HG02763 (cell line): ENCODE measurements around the gene HOXA13.

Source experiments
- ATAC-seq: cut with Tn5 transposase; IDR thresholded peaks from one replicate; pipeline ENCODE4 v1.9.1; 2021; ENCODE audit warnings: mild to moderate bottlenecking, moderate library complexity; ENCODE audit not compliant: unreplicated experiment

HOXA13 gene

GRCh38 chr7:27172315-27172774 lies 27.5 kb downstream of the HOXA13 start:
- ATAC-seq = no peak

- ATAC-seq = no peak
Measured at GRCh38 chr7:27171637-27172314, 28.1 kb downstream of the HOXA13 start.

DNA sequence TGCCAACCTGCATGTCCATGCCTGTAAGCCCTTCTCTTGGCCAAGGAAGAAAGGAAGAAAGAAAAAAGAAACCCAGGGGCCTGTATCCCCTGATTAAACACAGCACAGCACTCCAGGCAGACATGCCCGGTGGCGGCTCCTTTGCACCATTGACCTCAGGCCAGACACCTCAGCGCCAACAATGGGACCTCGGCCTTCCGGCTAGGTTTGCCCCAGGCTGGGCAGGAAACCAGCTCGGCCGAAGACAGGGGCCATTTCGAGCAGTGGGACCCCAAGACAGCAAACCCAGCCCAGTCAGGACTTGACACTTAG lies 28.6 kb downstream of the HOXA13 start:
- ATAC-seq = no peak

- ATAC-seq = no peak
Measured at GRCh38 chr7:27170426-27171324, 29.2 kb downstream of the HOXA13 start.

DNA sequence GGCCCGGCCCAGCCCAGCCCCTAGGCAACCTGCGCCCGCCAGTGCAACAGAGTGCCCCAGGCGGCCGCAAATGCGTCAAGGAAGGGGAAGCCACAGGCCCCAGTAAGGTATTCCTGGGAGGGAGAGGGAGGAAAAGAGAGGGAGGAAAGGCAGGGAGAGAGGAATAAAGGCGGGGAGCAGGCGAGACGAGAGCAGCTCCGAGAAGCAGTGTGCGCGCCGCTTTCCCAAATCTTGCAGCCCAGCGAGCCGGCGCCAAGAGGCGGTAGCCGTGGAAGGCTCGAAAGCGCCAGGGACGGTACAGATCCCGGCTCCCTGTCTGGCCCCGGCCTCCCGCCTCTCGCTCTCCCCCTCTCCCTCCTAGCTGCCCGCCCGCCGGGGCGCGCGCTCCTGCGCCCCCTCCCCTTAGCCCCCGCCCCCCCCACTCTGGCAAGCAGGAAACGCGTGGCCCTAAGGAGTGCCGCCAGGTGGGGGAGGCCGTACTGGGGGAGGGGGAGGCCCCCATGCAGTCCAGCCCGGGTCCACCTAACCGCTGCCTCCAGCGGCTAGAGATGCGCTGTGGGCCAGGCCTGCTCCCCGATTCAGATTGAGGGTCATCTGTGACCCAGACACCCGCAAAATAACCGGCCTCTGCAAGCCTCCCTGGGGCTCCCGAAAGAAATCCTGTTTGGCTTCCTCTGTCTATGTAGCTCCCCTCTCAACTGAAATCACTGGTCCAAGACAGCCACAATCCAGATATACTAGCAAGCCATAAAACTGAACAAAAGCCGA lies 30.0 kb downstream of the HOXA13 start:
- no peak for ATAC-seq

DNA sequence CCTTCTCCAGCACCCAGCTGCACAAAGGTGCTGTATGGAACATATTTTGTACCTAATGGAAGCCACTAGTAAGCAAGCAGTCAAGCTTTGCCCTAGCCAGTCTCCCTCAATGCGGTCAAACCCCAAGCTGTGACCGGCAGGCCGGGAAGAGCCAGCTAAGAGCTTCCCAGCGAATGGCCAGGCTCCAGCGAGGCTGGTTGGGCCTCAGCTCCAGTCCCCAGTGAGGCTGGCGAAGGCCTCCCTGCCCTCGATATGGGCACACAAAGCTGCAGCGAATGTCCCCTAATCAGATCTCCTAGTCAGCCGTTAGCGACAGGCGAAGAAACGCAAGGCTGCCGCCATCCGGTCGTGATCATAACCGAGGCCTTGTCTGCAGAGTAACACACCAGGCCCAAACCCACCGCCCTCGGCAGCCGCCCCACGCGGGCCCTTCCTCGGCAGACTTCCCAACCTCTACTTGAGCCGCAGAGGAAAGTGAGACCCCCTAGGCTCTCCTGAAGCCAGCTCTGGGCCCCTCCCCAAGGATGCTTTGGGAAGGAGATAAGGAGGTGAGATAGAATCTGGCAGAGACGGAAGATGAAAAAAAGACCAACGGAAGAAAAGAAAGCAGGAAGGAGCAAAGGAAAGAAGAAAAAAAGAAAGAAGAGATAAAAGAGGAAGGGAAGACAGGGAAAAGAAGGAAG lies 31.5 kb downstream of the HOXA13 start:
- ATAC-seq = no peak

DNA sequence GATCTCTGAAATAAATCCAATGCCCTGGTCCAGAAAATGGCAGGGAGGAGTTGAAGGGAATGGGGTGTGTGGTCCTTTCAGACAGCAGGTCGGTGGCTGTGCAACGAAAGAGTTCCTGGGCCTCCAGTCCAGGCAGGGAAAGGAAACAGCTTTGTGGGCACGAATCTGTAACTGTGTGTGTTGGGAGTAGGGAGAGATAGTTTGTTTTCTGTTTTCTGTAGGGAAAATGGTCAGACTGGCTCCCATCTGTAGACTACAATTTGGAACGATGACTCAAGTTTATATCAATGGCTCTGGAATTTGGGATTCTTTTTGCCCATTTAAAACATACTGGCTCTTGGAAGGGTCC lies 32.0 kb downstream of the HOXA13 start:
- no peak for ATAC-seq

GRCh38 chr7:27166531-27167505 lies 33.1 kb downstream of the HOXA13 start:
- no peak for ATAC-seq

GRCh38 chr7:27165996-27166530 lies 33.8 kb downstream of the HOXA13 start:
- no peak for ATAC-seq

DNA sequence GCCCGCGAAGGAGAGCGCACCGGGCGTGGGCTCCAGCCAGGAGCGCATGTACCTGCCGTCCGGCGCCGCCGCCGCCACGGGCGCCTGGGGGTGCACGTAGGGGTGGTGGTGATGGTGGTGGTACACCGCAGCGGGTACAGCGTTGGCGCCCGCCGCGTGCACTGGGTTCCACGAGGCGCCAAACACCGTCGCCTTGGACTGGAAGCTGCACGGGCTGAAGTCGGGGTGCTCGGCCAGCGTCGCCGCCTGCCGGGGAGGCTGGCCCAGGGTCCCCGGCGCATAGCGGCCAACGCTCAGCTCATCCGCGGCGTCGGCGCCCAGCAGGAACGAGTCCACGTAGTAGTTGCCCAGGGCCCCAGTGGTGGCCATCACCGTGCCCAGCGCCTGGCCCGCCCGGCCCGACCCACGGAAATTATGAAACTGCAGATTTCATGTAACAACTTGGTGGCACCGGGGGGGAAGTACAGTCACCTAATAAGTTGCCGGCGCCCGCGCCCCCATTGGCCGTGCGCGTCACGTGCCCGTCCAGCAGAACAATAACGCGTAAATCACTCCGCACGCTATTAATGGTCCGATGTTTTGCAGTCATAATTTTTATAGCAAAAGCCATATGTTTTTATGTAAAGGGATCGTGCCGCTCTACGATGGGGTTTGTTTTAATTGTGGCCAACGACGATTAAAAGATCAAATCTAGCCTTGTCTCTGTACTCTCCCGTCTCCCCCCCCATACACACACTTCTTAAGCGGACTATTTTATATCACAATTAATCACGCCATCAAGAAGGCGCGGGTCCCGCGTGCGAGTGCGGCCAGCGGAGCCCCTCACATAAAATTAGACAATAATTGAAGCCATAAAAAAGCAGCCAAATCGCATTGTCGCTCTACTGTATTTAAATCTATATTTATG lies 34.5 kb downstream of the HOXA13 start, which contains the start of gene HOXA9:
TSS of gene HOXA9 (minus strand) at position 449 of the 907 bp plus-strand sequence. CDS start at position 369, 80 bp downstream.
- ATAC-seq = no peak

DNA sequence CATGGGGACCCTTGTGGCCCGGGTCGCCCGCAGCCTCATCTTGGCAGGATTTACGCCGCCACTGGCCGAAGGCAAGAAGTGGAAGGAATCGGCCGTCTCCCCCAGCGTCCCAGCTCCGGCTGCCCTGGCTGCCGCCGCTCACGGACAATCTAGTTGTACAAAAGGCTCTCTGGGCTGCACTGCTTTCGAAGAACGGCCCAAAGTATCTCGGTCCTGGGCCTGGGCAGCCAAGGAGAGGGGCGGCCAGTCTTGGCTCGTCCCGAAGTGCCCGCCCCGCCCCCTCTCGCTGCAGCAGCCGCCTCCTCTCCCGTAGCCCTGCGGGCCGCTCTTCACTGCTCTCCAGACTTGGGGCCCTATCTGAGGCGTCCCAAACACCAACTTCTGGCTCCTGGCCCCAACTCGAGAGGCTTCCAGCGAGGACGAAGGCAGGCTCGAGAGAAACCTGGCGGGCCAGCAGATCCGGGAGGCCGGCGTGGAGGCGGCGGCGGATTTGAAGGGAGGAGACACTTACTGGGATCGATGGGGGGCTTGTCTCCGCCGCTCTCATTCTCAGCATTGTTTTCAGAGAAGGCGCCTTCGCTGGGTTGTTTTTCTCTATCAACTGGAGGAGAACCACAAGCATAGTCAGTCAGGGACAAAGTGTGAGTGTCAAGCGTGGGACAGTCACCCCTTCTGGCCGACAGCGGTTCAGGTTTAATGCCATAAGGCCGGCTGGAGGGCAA lies 35.4 kb downstream of the HOXA13 start:
- ATAC-seq = no peak

DNA sequence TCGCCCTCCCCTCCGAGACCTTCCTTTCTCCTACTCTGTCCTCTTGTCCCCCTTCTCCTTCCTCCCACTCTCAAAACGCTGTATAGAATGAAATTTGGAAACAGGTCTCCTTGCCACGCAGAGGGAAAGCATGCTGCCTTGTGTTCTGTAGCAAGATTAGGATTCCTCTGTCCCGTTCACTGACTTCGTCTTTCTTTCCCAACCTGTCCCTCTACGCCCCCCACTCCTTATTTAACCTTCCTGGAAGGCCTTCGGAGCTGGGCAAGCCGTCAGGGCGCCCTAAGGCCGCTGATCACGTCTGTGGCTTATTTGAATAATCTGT lies 35.9 kb downstream of the HOXA13 start:
- no peak for ATAC-seq

GRCh38 chr7:27163288-27164044 lies 36.4 kb downstream of the HOXA13 start:
- no peak for ATAC-seq

DNA sequence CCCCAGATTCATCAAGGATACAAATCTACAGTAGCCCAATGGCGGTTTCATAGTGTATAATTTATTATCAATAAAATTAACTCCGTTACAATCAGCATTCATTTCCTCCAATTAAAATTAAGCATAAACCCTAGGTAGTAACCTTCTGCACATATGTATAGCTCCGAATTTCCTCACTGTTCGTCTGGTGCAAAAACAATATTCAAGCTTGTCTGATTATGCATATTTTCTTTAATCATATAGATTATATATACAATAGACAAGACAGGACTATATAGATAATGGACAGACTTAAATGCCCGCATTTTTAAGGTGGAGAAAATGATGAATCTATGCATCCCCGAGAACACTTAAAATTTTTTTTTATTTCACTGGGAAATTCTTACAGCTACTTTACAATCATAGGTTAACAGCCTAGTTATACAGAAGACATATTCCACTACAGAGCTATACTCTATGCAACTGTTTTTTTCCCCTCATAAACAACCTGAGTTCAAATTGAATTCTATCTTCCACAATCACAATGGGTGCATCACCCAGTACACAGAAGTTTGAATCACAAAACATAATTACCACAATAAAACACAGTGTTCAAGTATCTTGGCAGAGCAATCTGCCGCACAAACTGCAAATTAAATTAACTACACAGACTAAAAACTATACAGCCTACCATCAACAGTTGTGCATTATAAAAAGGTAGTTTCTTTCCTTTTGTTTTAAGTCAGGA lies 37.2 kb downstream of the HOXA13 start:
- ATAC-seq = no peak

DNA sequence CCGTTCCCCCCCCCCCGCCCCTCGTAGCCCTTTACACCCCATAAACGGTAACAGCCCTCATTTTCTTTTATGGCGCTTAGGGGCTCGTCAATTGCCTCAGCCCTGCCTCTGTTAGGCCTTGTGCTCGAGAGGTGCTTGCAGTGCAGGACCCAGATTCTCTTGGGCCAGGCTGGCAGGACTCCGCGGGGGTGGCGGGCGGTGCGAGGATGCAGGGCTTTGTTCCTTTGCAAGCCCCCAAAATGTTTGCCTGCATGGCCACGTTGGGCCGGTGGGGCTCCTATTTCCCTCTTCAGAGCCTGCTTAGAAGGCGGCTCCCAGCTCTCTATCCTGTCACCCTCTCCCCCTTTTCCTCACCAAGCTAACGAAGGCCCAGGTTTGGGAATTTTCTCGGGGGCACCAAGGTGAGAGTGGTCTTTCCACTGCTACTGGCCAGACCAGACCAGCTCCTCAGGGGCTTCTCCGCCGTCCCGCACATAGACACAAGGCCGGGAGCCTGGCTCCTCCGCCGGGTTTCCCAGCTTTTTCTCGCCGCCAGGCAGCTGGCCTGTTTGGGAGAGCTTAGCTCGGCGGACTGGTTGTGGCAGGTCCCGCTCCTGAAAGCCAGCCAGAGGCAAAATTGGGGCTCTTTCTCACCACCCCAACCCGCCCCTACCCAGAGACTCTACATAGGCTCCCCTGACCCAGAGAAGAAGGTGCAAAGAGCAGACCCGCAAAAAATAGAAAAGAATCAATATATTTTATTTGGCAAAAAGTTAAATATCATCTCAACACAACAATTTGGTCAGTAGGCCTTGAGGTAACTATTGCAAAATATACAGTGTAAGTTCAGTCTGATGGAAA lies 38.0 kb downstream of the HOXA13 start:
- ATAC-seq = no peak
